Measurements from ENCODE around the gene IMPDH1.

- TF ChIP-seq POLR2AphosphoS5 (IDR thresholded peaks at IDR 0.05) = no peak
- no peak for TF ChIP-seq EZH2 (IDR thresholded peaks at IDR 0.05; ENCODE audit: borderline replicate concordance, insufficient read depth, low read length, poor library complexity, severe bottlenecking)
- no peak for TF ChIP-seq REST (IDR thresholded peaks at IDR 0.05; ENCODE audit: borderline replicate concordance)
- no peak for TF ChIP-seq CTCF (IDR thresholded peaks at IDR 0.05; ENCODE audit: poor library complexity, severe bottlenecking)
- TF ChIP-seq MXI1 (conservative IDR thresholded peaks at IDR 0.05; ENCODE audit: poor library complexity, severe bottlenecking) = no peak
- no peak for TF ChIP-seq EP300 (conservative IDR thresholded peaks at IDR 0.05; ENCODE audit: poor library complexity, severe bottlenecking)
- no peak for TF ChIP-seq TAF1 (IDR thresholded peaks at IDR 0.05; ENCODE audit: low read depth)
Observed at GRCh38 chr7:128443831-128444600, 34.2 kb upstream of the IMPDH1 start.
